DMS79 treated with DMSO at 0.1 percent for 48 hours (cell line): ENCODE results near the gene ZNF175.
A peak's percentile ranks its signal among the peaks of the same experiment; 100 is the strongest.
"Not testable (repeated sequence)": the region's sequence is repeated elsewhere in the genome, so short reads cannot be mapped to it uniquely, and the experiment has no call there.

Experiments
- DNase-seq: peaks from one replicate; lab custom pipeline; 2025; lab: John Stamatoyannopoulos, UW

Gene ZNF175

DNA sequence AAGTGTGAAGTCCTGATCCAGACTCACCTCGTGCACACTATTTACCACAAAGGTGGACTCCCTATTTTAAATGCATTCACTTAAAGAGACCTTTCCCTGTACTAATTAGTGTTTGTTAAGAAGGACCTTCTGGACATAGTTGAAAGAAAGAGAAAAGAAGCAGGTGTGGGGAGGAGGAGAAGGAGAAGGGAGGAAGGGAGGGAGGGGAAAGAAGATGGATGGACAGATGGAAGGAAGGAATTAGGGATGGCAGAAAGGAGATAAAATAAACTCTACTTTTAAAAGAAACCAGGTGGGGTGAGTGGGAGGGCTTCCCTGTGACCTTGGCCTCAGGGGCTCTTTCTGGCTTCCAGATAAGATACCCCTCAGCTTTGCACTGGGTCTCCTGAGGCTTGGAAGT, 21.4 kb downstream of the ZNF175 start:
- no peak for DNase-seq

DNA sequence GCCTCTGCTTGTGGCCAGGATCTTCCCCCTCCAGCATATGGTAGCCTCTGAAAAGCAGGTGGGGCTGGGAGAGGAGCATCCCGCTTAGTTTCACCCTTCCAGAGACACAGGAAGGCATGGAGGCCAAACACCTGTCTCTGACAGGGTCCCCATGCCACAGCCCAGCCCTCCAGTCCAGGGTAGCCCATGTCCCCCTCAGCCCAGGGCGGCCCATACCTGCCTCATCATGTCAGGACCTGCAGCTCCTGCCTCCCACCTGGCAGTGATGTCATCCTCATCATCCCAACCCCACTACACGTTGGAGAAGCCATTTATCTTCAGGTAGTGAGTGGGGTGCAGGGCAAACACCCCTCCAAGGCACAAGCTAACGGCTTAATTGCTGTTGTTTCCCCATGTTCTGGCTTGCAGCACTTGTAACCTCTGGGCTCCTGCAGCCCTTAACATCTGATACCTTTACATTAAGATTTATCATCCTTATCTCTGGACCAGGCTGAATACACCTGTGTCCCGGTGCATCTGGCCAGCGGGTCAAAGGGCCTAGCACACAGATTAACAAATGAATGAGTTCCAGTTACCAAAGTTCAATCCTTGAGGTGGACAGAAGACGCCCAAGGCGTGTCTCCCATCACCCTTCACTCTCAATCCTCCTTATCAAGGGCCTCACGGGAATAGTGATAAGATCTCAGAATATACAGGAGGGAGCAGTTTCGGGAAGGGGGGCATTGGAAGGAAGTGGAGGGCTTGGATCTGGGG, 22.2 kb downstream of the ZNF175 start:
- DNase-seq: peak; percentile 29

DNA sequence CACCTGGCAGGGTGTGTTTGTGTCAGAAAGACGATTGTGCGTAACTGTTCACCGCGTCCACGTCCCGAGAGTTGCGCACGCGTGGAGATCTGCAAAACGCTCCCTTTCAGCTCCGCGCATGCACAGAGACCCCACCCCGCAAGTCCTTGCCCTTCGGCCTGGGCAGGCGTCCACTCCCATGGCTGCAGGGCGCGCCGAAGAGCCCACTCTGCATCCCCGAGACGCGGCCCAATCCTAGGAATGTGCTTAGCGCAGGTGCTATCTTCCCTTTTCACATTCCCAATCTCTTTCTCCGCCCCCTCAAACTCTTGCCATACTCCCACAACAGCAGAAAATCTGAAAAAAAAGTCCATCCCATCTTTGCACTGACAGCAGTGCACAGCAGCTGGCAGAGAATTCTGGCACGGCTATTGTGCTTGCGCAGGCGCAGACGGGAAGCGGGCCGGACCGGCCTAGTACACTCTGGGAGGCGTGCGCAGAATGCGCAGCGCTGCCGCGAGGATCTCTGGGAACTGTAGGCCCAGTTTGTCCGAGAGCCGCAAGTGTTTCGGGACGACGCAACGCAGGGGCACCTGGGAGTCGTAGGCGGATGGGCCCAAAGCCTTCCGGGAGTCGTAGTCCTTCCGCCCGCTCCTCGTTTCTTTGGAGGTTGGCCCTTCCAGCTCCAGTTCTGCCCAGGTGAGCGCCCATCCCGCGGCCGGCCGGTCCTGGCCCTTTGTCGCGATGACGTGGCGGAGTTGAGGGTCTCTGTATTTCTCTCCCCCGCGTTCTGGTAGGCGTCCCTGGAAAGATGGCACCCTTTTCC, 23.1 kb downstream of the ZNF175 start:
- DNase-seq: peak; percentile 95

DNA sequence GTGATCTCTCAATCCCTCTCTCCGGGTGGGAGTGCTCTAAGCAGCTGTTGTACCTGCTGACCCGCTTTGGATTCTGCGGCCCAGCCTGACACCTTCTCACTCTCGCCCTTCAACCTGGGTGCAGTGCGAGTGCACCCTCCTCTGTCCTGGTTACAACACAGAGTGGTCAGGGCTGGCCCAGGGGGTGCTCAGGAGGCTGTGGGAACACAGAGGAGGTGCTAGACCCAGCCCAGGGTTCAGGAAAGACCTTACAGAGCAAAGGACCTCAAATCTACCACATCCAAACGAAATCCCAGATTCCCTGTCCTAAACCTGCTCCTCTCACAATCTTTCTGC, 23.7 kb downstream of the ZNF175 start:
- no peak for DNase-seq

DNA sequence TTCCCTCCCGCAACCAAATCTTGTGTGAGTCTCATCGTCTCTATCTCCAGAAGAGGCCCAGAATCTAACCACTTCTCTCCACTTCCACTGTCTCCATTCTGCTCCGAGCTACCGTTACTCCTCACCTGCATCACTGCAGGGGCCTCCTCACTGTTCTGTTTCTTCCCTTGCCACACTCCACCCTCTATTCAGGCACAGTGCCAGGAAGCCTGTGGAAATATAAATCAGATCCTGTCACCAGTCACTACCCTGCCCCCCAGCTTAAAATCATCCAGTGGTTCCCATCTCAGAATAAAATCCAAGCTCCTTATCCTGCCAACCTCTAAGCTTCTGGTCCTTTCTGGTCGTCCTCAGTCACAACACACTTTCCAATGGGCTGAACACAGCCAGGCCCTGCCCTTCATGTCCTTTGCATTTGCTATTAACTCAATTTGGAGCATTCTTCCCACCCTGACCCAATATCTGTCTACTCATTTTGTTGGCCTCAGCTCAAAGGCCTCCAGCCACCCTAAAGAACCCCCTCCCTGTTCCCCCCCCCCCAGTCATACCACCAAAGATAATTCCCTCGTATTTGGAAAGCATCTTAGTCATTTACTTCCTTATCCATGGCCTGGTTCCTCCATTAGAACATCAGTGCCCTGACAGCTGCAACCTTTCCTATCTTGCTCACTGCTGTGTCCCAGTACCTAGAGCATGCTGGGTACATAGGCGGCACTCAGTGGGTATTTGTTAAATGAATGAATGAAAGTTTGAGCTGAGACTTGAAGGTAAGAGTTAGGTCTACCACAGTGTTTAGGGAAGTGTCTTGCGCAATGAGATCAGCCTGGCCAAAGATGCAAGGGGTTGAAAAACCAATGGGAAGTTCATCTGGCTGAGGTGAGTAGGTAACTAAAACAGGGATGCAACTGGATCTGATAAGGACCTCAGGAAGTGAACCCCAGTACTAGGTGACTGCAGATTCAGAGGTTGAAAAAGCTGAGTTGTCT, 24.4 kb downstream of the ZNF175 start:
- no peak for DNase-seq

DNA sequence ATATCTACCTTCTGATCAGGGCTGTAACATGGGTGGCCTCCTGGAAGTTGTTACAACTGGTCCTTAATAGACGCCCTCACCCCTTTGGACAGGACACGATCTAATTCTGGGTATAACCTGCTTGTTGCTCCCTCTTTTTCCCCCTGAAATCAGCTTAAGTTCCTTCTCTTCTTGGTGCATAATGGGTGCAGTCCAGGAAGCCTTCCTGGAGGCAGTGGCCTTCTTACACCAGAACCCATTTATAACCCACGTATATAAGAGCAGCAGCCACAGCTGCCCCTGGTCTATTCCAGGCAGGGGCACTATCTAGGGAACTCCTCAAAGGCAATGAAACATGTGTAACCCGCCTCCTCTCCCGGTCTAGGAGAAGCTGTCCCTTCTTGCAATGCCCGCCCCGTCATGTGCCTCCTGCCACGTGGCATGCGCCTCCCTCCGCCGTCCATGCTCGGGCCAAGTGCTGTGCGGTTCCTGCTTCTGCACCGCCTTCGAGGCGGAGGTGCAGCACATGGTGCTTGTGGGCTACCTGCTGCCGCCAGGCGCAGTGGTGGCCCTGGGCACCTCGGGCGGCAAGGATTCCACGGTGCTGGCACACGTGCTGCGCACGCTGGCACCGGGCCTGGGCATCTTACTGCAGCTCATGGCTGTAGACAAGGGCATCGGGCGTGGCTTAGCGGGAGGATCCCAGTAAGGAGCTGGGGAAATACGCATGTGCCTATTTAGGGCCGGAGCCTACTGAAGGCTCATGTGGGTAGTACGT, 27.3 kb downstream of the ZNF175 start:
- DNase-seq: no peak

- no peak for DNase-seq
Measured at GRCh38 chr19:51599084-51599483, 28.0 kb downstream of the ZNF175 start.

- DNase-seq: no peak
Measured at GRCh38 chr19:51600940-51601580, 30.0 kb downstream of the ZNF175 start.

DNA sequence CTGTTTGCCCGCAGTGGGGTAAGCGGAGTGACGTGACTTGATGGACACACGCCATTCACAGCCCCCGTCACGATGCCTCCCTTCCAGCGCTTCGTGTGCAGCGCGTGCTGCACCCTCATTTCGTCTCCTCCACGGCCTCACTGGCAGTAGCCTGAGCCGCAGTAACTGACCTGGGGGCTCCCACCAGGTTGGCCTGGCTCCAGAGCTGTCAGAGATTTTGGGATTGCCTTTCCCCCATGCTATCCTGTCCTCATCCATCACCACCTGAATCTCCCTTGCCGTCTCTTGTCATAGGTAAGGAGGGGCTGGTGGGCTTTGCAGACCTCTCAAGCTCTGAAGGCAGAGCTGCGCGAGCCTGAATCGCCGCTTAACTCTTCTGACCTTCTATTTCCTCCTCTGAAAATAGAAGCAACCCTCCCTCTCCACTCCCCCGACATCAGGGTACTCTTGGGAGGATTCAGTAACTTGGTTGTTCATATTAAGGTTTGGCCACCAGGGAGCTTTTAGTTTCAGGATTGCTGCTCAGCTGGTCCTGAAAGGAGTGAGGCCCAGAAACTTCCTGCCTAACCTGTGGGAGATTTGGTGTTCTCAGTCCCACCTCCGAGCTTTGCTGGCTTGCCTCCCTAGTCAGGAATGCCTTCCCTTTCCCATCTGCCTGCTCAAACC, 31.2 kb downstream of the ZNF175 start:
- DNase-seq: no peak

DNA sequence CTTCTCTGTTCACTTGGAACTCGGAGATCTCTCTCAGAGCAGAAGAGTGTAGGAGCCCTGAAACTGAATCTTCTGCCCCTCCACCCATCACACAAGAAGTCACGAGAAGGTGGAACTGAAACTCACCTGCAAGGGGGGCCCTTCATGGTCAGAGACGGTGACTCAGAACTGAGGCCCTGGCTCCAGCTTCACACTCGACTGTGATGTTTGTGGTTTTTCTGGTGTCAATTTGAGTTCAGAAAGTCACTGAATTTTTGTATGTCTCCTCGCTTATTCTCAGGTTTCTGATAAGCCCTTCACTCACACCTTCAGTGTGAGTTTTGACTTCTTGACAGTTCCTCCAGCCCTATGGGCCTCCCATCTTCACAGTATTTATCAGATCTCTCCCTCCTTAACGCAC, 36.0 kb downstream of the ZNF175 start:
- no peak for DNase-seq

- DNase-seq: no peak
Measured at GRCh38 chr19:51607920-51608562, 37.0 kb downstream of the ZNF175 start.

DNA sequence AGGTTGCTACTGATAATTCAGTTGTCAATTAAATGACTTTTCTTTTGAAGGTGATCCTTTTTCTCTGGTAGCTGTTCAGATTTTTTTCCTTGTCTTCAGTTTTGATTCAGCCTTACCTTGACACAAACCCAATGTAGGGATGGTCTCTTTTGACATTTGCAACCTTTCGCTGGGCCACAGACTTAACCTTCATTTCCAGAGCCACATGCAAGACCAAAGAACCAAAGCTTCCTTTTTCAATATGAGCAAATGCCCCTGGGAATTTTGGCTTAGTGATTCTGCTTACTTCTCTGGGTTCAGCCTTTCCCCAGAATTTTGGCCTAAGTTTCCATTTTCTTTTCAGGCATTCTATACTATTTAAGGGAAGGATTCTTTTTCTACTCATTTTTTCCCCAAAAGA, 39.5 kb downstream of the ZNF175 start:
- no peak for DNase-seq

DNA sequence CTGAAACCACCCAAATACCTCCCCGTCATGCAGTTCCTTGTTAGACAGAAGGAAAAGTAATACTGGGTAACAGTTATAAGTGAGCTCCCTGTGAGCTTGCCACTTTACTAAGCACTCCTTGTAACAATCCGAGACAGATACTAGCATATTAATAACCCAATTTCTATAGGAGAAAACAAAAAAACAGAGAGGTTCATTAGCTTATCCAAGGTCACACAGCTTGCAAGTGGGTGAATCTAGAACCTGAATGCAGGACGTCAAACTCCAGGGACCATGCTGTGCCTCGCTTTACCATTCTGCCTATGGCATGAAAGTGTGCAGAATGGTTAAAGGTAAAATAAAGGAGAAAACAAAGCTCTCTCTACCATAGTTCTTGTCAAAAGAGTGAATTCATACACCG, 43.7 kb downstream of the ZNF175 start:
- DNase-seq: no peak

- no peak for DNase-seq
Measured at GRCh38 chr19:51615991-51616390, 44.9 kb downstream of the ZNF175 start.

- no peak for DNase-seq
Measured at GRCh38 chr19:51621178-51621577, 50.1 kb downstream of the ZNF175 start.

GRCh38 chr19:51626675-51627074, 55.6 kb downstream of the ZNF175 start:
- no peak for DNase-seq

GRCh38 chr19:51627491-51628138, 56.5 kb downstream of the ZNF175 start:
- no peak for DNase-seq

DNA sequence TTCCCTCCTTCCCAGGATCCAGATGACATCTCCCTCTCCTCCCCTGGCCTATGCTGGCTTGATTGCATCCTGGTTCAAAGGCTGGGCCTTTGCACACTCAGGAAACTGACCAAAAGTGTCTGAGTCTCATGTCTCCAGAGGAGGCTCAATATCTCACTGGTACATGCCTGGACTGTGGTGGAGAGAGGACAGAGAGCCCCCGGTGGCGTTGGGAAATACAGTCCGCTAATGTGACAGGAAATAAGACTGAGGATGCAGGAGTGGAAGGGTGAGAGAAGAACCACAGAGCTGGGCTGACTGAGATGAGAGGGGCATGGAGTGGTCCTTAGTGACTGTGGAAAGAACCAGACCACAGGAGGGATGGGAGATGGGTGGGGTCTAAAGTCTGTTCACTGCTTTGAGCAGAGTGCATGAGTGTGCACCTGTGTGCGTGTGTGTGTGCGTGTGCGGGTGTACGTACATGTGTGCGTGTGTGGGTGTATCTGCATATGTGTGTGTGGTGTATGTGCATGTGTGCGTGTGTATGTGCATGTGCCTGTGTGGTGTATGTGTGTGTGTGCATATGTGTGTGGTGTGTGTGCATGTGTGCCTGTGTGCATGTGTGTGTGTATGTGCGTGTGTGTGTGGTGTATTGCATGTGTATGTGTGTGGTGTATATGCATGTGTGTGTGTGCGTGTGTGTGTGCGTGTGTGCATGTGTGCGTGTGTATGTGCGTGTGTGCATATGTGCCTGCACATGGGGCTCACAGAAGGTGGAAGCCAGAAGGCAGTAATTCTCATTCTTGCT, 57.3 kb downstream of the ZNF175 start:
- no peak for DNase-seq

- not testable (repeated sequence) for DNase-seq
Measured at GRCh38 chr19:51630315-51630714, 59.2 kb downstream of the ZNF175 start, which contains the start of gene SIGLEC5. Gene SIGLEC5 (minus strand): TSS chr19:51630401. CDS start chr19:51630335, 66 bp downstream.
